ENCODE results near the gene FDX2. TPM values are rescaled to one million over a fixed set of nuclear protein-coding genes. Genes with fewer than 3 reads are reported as not detected.
A peak's percentile ranks its signal among the peaks of the same experiment; 100 is the strongest.

FDX2 gene
- total RNA-seq, 1 experiment from 2014 or later, result 21.0 TPM

- Histone ChIP-seq H3K9me3 (ENCODE audit: control insufficient read depth in 1 of 2, insufficient read depth in 1 of 2, low read depth in 1 of 2, low read length in 2 of 2) (no peaks in the 10 kb centered on the region), H3K27me3 (ENCODE audit: insufficient read depth, low read length) (no peaks in the 10 kb centered on the region), H3K4me1 (ENCODE audit: control insufficient read depth in 1 of 2, insufficient read depth in 2 of 2, low read length in 2 of 2) (peaks cover 13 to 41% of the 10 kb centered on the region in 2 experiments), H3K36me3 (ENCODE audit: control insufficient read depth in 1 of 2, insufficient read depth in 2 of 2, low read length in 2 of 2) (no peaks in the 10 kb centered on the region; a peak in 2 of 4 replicates), H3K27ac (ENCODE audit: low read depth, low read length) (peak overlapping the region; percentile 44; the same call in 1 of the 2 replicates), H4K20me1 (ENCODE audit: insufficient read depth) (no peaks in the 10 kb centered on the region), H2AFZ (ENCODE audit: low read depth, low read length, poor library complexity, severe bottlenecking) (no peak overlapping the region), H3K79me2 (ENCODE audit: insufficient read depth, low read length) (no peaks in the 10 kb centered on the region), H3K4me2 (ENCODE audit: low read length) (no peak overlapping the region), H3K4me3 (replicated peaks in 1 of 2; ENCODE audit: low read depth in 1 of 2, low read length in 2 of 2) (no peak overlapping the region), H3K9me2 (ENCODE audit: insufficient read depth) (no peaks in the 10 kb centered on the region), H3K9ac (ENCODE audit: low read length) (no peak overlapping the region)
- intact Hi-C loops (cut with micrococcal nuclease), result no loop called here
- DNase-seq (ENCODE audit: low read depth, low spot score) (no peak), ATAC-seq (no peak)
- TF ChIP-seq ELF1 (IDR thresholded peaks at IDR 0.05; ENCODE audit: borderline replicate concordance, low read depth), result no peak
- no peak for TF ChIP-seq SP1 (IDR thresholded peaks at IDR 0.05; ENCODE audit: low read depth)
- TF ChIP-seq SIN3A (IDR thresholded peaks at IDR 0.05; ENCODE audit: low read depth), result no peak
- TF ChIP-seq, protein P1, sequence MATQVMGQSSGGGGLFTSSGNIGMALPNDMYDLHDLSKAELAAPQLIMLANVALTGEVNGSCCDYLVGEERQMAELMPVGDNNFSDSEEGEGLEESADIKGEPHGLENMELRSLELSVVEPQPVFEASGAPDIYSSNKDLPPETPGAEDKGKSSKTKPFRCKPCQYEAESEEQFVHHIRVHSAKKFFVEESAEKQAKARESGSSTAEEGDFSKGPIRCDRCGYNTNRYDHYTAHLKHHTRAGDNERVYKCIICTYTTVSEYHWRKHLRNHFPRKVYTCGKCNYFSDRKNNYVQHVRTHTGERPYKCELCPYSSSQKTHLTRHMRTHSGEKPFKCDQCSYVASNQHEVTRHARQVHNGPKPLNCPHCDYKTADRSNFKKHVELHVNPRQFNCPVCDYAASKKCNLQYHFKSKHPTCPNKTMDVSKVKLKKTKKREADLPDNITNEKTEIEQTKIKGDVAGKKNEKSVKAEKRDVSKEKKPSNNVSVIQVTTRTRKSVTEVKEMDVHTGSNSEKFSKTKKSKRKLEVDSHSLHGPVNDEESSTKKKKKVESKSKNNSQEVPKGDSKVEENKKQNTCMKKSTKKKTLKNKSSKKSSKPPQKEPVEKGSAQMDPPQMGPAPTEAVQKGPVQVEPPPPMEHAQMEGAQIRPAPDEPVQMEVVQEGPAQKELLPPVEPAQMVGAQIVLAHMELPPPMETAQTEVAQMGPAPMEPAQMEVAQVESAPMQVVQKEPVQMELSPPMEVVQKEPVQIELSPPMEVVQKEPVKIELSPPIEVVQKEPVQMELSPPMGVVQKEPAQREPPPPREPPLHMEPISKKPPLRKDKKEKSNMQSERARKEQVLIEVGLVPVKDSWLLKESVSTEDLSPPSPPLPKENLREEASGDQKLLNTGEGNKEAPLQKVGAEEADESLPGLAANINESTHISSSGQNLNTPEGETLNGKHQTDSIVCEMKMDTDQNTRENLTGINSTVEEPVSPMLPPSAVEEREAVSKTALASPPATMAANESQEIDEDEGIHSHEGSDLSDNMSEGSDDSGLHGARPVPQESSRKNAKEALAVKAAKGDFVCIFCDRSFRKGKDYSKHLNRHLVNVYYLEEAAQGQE (IDR thresholded peaks at IDR 0.05; ENCODE audit: low read depth), result no peak
- TF ChIP-seq, protein P2, sequence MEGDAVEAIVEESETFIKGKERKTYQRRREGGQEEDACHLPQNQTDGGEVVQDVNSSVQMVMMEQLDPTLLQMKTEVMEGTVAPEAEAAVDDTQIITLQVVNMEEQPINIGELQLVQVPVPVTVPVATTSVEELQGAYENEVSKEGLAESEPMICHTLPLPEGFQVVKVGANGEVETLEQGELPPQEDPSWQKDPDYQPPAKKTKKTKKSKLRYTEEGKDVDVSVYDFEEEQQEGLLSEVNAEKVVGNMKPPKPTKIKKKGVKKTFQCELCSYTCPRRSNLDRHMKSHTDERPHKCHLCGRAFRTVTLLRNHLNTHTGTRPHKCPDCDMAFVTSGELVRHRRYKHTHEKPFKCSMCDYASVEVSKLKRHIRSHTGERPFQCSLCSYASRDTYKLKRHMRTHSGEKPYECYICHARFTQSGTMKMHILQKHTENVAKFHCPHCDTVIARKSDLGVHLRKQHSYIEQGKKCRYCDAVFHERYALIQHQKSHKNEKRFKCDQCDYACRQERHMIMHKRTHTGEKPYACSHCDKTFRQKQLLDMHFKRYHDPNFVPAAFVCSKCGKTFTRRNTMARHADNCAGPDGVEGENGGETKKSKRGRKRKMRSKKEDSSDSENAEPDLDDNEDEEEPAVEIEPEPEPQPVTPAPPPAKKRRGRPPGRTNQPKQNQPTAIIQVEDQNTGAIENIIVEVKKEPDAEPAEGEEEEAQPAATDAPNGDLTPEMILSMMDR (IDR thresholded peaks at IDR 0.05 in 2 of 3, conservative IDR thresholded peaks at IDR 0.05 in 1 of 3; ENCODE audit: borderline replicate concordance in 1 of 3, insufficient read depth in 1 of 3, low read depth in 2 of 3, low read length in 2 of 3), result no peak
- no peak for TF ChIP-seq EZH2 (IDR thresholded peaks at IDR 0.05)
- ChIA-PET RAD21 (ENCODE audit: low non-redundant PET in 1 of 2, low total read pairs in 2 of 2, uncharacterized antibody in 2 of 2, unreplicated experiment in 2 of 2) (no interaction called here), CTCF (interaction anchor here (1.9 kb wide), 1 partner anchor 25 kb away, joined by 7 read pairs; no protein-coding TSS in a partner anchor), POLR2A (interaction anchor here (1.5 kb wide), 1 partner anchor 15 kb away, joined by 3 read pairs; no protein-coding TSS in a partner anchor)
- BruUV-seq (replicated peaks), result no TSS peak
Observed at GRCh38 chr19:10284065-10284959, 31.5 kb downstream of the FDX2 start.
